IPS-18a (cell line): ENCODE data around the gene GSTP1.
A peak's percentile ranks its signal among the peaks of the same experiment; 100 is the strongest.
"Not testable (repeated sequence)": the region's sequence is repeated elsewhere in the genome, so short reads cannot be mapped to it uniquely, and the experiment has no call there.

Experiments used
- H3K27ac ChIP-seq: one replicate; pipeline ENCODE4 v1.5.1; 2013; ENCODE audit warnings: low read length
- H3K27me3 ChIP-seq: one replicate; pipeline ENCODE4 v1.6.1; 2013; ENCODE audit warnings: mild to moderate bottlenecking, low read length; ENCODE audit not compliant: control insufficient read depth, insufficient read depth
- H3K36me3 ChIP-seq: one replicate; pipeline ENCODE4 v1.6.1; 2013; ENCODE audit warnings: low read depth, low read length; ENCODE audit not compliant: control insufficient read depth
- H3K4me1 ChIP-seq: one replicate; pipeline ENCODE4 v1.6.1; 2013; ENCODE audit warnings: low read depth, low read length; ENCODE audit not compliant: control insufficient read depth
- H3K4me3 ChIP-seq: one replicate; pipeline ENCODE4 v1.5.1; 2013; ENCODE audit warnings: low read length
- H3K9ac ChIP-seq: one replicate; pipeline ENCODE4 v1.6.1; 2013; ENCODE audit warnings: mild to moderate bottlenecking, low read length, moderate library complexity
- H3K9me3 ChIP-seq: one replicate; pipeline ENCODE4 v1.6.1; 2013; ENCODE audit warnings: low read depth, low read length; ENCODE audit not compliant: control insufficient read depth

Gene GSTP1

GRCh38 chr11:67619683-67620618 is 36.3 kb downstream of the GSTP1 start:
- not testable (repeated sequence) for H3K27ac ChIP-seq, H3K9me3 ChIP-seq, H3K36me3 ChIP-seq
- Histone ChIP-seq H3K9ac (peak overlapping the region; percentile 73), H3K27me3 (peaks cover 16% of the 10 kb centered on the region), H3K4me3 (peak overlapping the region; percentile 75), H3K4me1 (peaks cover 19% of the 10 kb centered on the region)

DNA sequence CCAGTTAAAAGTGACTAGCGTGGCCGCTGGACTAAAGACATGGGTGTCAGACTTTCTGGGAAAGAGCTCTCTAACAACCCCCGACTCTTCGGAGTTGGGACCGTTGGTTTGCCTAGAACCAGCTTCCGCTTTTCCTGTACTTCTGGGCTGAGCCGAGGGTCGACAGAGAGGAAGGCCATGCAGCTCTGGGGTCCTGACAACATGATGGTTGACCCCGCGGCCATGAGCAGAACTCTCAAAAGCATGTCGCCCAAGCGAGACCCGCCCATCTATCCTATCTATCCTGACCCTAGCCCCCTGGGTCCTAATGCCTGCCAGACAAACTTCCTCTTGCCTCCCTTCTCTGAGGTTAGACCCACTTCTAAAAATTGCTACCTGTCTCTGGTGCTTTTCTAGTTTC is 37.0 kb downstream of the GSTP1 start:
- Histone ChIP-seq H3K9ac (peak overlapping the region; percentile 73), H3K4me1 (peaks cover 19% of the 10 kb centered on the region), H3K4me3 (peak overlapping the region; percentile 75), H3K27me3 (peaks cover 16% of the 10 kb centered on the region)
- not testable (repeated sequence) for H3K9me3 ChIP-seq, H3K27ac ChIP-seq, H3K36me3 ChIP-seq

DNA sequence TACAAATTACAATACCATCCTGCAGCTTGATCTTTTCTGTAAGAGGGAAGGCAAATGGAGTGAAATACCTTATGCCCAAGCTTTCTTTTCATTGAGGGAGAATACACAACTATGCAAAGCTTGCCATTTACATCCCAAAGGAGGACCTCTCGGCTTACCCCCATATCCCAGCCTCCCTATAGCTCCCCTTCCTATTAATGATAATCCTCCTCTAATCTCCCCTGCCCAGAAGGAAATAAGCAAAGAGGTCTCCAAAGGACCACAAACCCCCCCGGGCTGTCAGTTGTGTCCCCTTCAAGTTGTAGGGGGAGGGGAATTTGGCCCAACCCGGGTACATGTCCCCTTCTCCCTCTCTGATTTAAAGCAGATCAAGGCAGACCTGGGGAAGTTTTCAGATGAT is 38.3 kb downstream of the GSTP1 start:
- Histone ChIP-seq H3K27me3 (peaks cover 16% of the 10 kb centered on the region), H3K4me3 (peak overlapping the region; percentile 75), H3K4me1 (peaks cover 11% of the 10 kb centered on the region)
- H3K36me3 ChIP-seq, H3K9ac ChIP-seq, H3K27ac ChIP-seq, H3K9me3 ChIP-seq: not testable (repeated sequence)

DNA sequence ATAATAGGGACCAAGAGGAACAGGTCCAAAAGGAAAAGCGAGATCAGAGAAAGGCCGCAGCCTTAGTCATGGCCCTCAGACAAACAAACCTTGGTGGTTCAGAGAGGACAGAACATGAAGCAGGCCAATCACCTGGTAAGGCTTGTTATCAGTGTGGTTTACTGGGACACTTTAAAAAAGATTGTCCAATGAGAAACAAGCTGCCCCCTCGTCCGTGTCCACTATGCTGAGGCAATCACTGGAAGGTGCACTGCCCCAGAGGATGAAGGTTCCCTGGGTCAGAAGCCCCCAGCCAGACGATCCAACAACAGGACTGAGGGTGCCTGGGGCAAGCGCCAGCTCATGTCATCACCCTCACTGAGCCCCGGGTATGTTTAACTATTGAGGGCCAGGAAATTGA is 39.3 kb downstream of the GSTP1 start:
- H3K9me3 ChIP-seq, H3K9ac ChIP-seq, H3K27ac ChIP-seq, H3K27me3 ChIP-seq, H3K36me3 ChIP-seq, H3K4me1 ChIP-seq, H3K4me3 ChIP-seq: not testable (repeated sequence)

GRCh38 chr11:67623795-67624194 is 40.2 kb downstream of the GSTP1 start:
- H3K4me3 ChIP-seq, H3K27ac ChIP-seq: not testable (repeated sequence)

GRCh38 chr11:67626131-67626833 is 42.7 kb downstream of the GSTP1 start:
- H3K4me1 ChIP-seq, H3K4me3 ChIP-seq, H3K36me3 ChIP-seq, H3K27me3 ChIP-seq, H3K9me3 ChIP-seq, H3K27ac ChIP-seq, H3K9ac ChIP-seq: not testable (repeated sequence)

More at GRCh38 chr11:67623795-67624194, 40.2 kb downstream of the GSTP1 start:
- H3K9me3 ChIP-seq, H3K27me3 ChIP-seq, H3K4me1 ChIP-seq, H3K36me3 ChIP-seq, H3K9ac ChIP-seq: not testable (repeated sequence)

DNA sequence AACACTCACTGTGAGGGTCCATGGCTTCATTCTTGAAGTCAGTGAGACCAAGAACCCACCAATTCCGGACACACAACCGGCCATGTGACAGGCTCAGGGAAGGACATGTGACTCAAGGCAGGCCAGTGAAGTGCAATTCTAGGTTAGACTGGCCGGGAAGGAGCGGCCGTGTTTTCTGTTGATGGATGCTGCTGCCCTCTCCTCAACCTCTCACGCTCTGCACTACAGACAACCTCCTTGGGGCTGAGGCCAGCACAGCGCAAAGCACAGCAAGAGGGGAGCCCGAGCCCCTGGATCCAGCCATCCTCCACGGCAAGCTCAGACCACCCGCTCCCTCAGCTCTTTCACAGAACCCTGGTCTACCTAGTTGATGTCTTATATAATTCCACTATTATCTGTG is 43.4 kb downstream of the GSTP1 start:
- Histone ChIP-seq H3K4me1 (no peaks in the 10 kb centered on the region), H3K27me3 (no peaks in the 10 kb centered on the region), H3K9ac (no peak overlapping the region), H3K36me3 (peaks cover 10% of the 10 kb centered on the region), H3K9me3 (no peaks in the 10 kb centered on the region), H3K4me3 (no peak overlapping the region), H3K27ac (no peak overlapping the region)

DNA sequence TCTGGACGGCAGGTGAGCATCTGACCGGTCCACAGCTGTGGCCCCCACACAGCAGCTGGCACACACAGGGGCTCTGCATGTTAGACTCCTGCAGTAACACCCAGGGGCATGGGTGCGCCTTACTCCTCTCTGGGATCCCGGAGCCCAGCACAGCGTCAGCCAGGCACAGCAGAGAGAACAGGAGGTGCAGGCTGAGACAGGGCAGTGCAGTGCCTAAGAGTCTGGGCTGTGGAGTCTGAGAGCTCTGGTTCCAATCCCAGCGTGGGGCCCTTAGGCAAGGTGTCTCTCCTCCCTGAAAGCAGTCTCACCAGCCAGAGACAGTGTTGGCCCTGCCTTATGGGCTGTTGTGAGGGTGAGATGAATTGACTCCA is 43.8 kb downstream of the GSTP1 start:
- H3K4me1 ChIP-seq: no peaks in the 10 kb centered on the region

GRCh38 chr11:67627812-67628624 is 44.4 kb downstream of the GSTP1 start:
- H3K4me1 ChIP-seq: no peaks in the 10 kb centered on the region
- no peak overlapping the region for H3K4me3 ChIP-seq
- no peak overlapping the region for H3K9ac ChIP-seq
- no peak overlapping the region for H3K27ac ChIP-seq
- H3K9me3 ChIP-seq: no peaks in the 10 kb centered on the region
- H3K36me3 ChIP-seq: peaks cover 10% of the 10 kb centered on the region
- no peaks in the 10 kb centered on the region for H3K27me3 ChIP-seq

More for the DNA sequence above, 43.8 kb downstream of the GSTP1 start:
- H3K9me3 ChIP-seq: no peaks in the 10 kb centered on the region
- no peak overlapping the region for H3K9ac ChIP-seq
- H3K36me3 ChIP-seq: peaks cover 10% of the 10 kb centered on the region
- H3K27me3 ChIP-seq: no peaks in the 10 kb centered on the region
- no peak overlapping the region for H3K4me3 ChIP-seq
- H3K27ac ChIP-seq: no peak overlapping the region

DNA sequence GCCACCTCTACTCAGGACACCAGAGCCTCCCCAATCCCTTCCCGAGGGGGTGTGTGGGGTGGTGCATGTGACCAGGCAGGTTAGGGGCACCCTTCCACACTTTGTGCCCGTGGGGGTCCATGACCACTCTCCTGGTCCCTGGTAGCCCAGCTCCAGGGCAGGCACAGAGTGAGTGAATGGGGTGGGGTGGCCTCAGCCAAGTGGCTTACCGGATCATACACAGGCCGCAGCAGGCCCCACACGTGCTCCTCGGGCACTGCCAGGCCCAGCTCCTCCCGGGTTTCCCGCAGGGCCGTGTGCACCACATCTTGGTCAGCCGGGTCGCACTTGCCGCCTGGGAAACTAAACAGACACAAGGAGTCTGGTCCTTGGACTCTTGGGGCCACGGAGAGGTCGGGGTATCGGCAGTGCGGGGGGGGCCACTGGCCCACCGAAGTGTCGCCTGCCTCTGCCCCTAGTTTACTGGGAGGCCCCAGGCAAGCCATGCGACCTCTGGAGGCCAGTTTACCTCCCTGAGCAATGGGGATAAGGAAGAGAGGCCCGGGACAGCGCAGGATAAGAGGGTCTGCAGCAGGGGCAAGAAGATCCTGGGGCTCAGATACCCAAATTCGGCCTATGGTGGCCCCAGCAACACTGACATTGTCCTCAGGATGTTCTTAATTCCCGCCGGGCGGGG is 45.2 kb downstream of the GSTP1 start:
- no peak overlapping the region for H3K27ac ChIP-seq
- H3K9me3 ChIP-seq: no peaks in the 10 kb centered on the region
- no peak overlapping the region for H3K9ac ChIP-seq
- H3K36me3 ChIP-seq: peaks cover 10% of the 10 kb centered on the region
- no peaks in the 10 kb centered on the region for H3K27me3 ChIP-seq
- H3K4me1 ChIP-seq: no peaks in the 10 kb centered on the region
- peak overlapping the region; percentile 62 for H3K4me3 ChIP-seq
